ENCODE measurements around the gene CKLF.
A peak's percentile ranks its signal among the peaks of the same experiment; 100 is the strongest.
"Not testable (repeated sequence)": the region's sequence is repeated elsewhere in the genome, so short reads cannot be mapped to it uniquely, and the experiment has no call there.

Gene CKLF

GRCh38 chr16:66605979-66606751 is 53.8 kb downstream of the CKLF start:
- H3K4me3 ChIP-seq (ENCODE audit: low read length), result peak overlapping the region; percentile 87

GRCh38 chr16:66608241-66609138 is 56.1 kb downstream of the CKLF start:
- peak overlapping the region; percentile 62 for H3K9ac ChIP-seq (ENCODE audit: low read length)
- no peaks in the 10 kb centered on the region for H3K9me3 ChIP-seq (ENCODE audit: control insufficient read depth, low read length)
- H3K36me3 ChIP-seq (ENCODE audit: control insufficient read depth, insufficient read depth, low read length, severe bottlenecking), result peaks cover 41% of the 10 kb centered on the region

More at GRCh38 chr16:66605979-66606751, 53.8 kb downstream of the CKLF start:
- peak; percentile 10 for DNase-seq (ENCODE audit: low read depth)
- H3K36me3 ChIP-seq (ENCODE audit: control insufficient read depth, insufficient read depth, low read length, severe bottlenecking), result peaks cover 19% of the 10 kb centered on the region
- H3K4me1 ChIP-seq (ENCODE audit: control insufficient read depth, insufficient read depth, low read length), result peaks cover 25% of the 10 kb centered on the region
- H3K9ac ChIP-seq (ENCODE audit: low read length), result peak overlapping the region; percentile 86
- no peaks in the 10 kb centered on the region for H3K9me3 ChIP-seq (ENCODE audit: control insufficient read depth, low read length)
- H3K27me3 ChIP-seq (replicated peaks; ENCODE audit: control insufficient read depth, insufficient read depth, low read length), result no peaks in the 10 kb centered on the region

GRCh38 chr16:66609139-66609510 is 56.7 kb downstream of the CKLF start:
- DNase-seq (ENCODE audit: low read depth), result no peak
- no peaks in the 10 kb centered on the region for H3K9me3 ChIP-seq (ENCODE audit: control insufficient read depth, low read length)
- peak overlapping the region; percentile 62 for H3K9ac ChIP-seq (ENCODE audit: low read length)
- H3K36me3 ChIP-seq (ENCODE audit: control insufficient read depth, insufficient read depth, low read length, severe bottlenecking), result peaks cover 46% of the 10 kb centered on the region
- H3K4me1 ChIP-seq (ENCODE audit: control insufficient read depth, insufficient read depth, low read length), result peaks cover 19% of the 10 kb centered on the region
- no peak overlapping the region for H3K4me3 ChIP-seq (ENCODE audit: low read length)
- H3K27me3 ChIP-seq (replicated peaks; ENCODE audit: control insufficient read depth, insufficient read depth, low read length), result no peaks in the 10 kb centered on the region

More at GRCh38 chr16:66608241-66609138, 56.1 kb downstream of the CKLF start:
- DNase-seq (ENCODE audit: low read depth), result peak; percentile 94
- no peaks in the 10 kb centered on the region for H3K27me3 ChIP-seq (replicated peaks; ENCODE audit: control insufficient read depth, insufficient read depth, low read length)
- H3K4me1 ChIP-seq (ENCODE audit: control insufficient read depth, insufficient read depth, low read length), result peaks cover 24% of the 10 kb centered on the region
- H3K4me3 ChIP-seq (ENCODE audit: low read length), result no peak overlapping the region

- Histone ChIP-seq H3K9me3 (ENCODE audit: control insufficient read depth, low read length) (no peaks in the 10 kb centered on the region), H3K4me1 (ENCODE audit: control insufficient read depth, insufficient read depth, low read length) (peaks cover 21% of the 10 kb centered on the region), H3K36me3 (ENCODE audit: control insufficient read depth, insufficient read depth, low read length, severe bottlenecking) (peaks cover 56% of the 10 kb centered on the region)
Observed at GRCh38 chr16:66610111-66610820, 57.9 kb downstream of the CKLF start.

GRCh38 chr16:66611911-66612310 is 59.5 kb downstream of the CKLF start:
- H3K4me3 ChIP-seq (ENCODE audit: low read length); DNase-seq (ENCODE audit: low read depth); H3K9me3 ChIP-seq (ENCODE audit: control insufficient read depth, low read length); H3K27me3 ChIP-seq (replicated peaks; ENCODE audit: control insufficient read depth, insufficient read depth, low read length); H3K9ac ChIP-seq (ENCODE audit: low read length): not testable (repeated sequence)
- peaks cover 56% of the 10 kb centered on the region for H3K36me3 ChIP-seq (ENCODE audit: control insufficient read depth, insufficient read depth, low read length, severe bottlenecking)
- H3K4me1 ChIP-seq (ENCODE audit: control insufficient read depth, insufficient read depth, low read length), result peaks cover 28% of the 10 kb centered on the region

More at GRCh38 chr16:66610111-66610820, 57.9 kb downstream of the CKLF start:
- no peak for DNase-seq (ENCODE audit: low read depth)
- H3K27me3 ChIP-seq (replicated peaks; ENCODE audit: control insufficient read depth, insufficient read depth, low read length), result no peaks in the 10 kb centered on the region
- H3K4me3 ChIP-seq (ENCODE audit: low read length), result no peak overlapping the region
- H3K9ac ChIP-seq (ENCODE audit: low read length), result no peak overlapping the region

GRCh38 chr16:66612422-66612821 is 60.0 kb downstream of the CKLF start:
- Histone ChIP-seq H3K9ac (ENCODE audit: low read length) (no peak overlapping the region), H3K4me3 (ENCODE audit: low read length) (no peak overlapping the region), H3K4me1 (ENCODE audit: control insufficient read depth, insufficient read depth, low read length) (peaks cover 33% of the 10 kb centered on the region), H3K27me3 (replicated peaks; ENCODE audit: control insufficient read depth, insufficient read depth, low read length) (no peaks in the 10 kb centered on the region), H3K9me3 (ENCODE audit: control insufficient read depth, low read length) (no peaks in the 10 kb centered on the region), H3K36me3 (ENCODE audit: control insufficient read depth, insufficient read depth, low read length, severe bottlenecking) (peaks cover 56% of the 10 kb centered on the region)
- no peak for DNase-seq (ENCODE audit: low read depth)

- Histone ChIP-seq H3K4me1 (ENCODE audit: control insufficient read depth, insufficient read depth, low read length) (peaks cover 40% of the 10 kb centered on the region), H3K9me3 (ENCODE audit: control insufficient read depth, low read length) (no peaks in the 10 kb centered on the region), H3K4me3 (ENCODE audit: low read length) (no peak overlapping the region), H3K36me3 (ENCODE audit: control insufficient read depth, insufficient read depth, low read length, severe bottlenecking) (peaks cover 55% of the 10 kb centered on the region), H3K9ac (ENCODE audit: low read length) (no peak overlapping the region), H3K27me3 (replicated peaks; ENCODE audit: control insufficient read depth, insufficient read depth, low read length) (no peaks in the 10 kb centered on the region)
- DNase-seq (ENCODE audit: low read depth), result no peak
Observed at GRCh38 chr16:66614161-66614802, 61.9 kb downstream of the CKLF start.

Measured in adipocyte (in vitro differentiated cells).